HG03135 (cell line): Measurements from ENCODE around the gene SLIT3.

Experiments used
- ATAC-seq: cut with Tn5 transposase; IDR thresholded peaks from one replicate; pipeline ENCODE4 v1.9.1; 2021; ENCODE audit warnings: mild to moderate bottlenecking, moderate library complexity; ENCODE audit not compliant: unreplicated experiment

The SLIT3 gene

GRCh38 chr5:168943091-168943884, 357.7 kb downstream of the SLIT3 start:
- no peak for ATAC-seq

GRCh38 chr5:168941901-168942300, 359.0 kb downstream of the SLIT3 start:
- ATAC-seq = no peak

GRCh38 chr5:168940712-168941111, 360.2 kb downstream of the SLIT3 start:
- no peak for ATAC-seq

GRCh38 chr5:168939887-168940544, 360.9 kb downstream of the SLIT3 start:
- no peak for ATAC-seq

- no peak for ATAC-seq
Observed at GRCh38 chr5:168939156-168939800, 361.7 kb downstream of the SLIT3 start.

GRCh38 chr5:168936511-168936910, 364.4 kb downstream of the SLIT3 start:
- no peak for ATAC-seq

- ATAC-seq = no peak
Observed at GRCh38 chr5:168935183-168935582, 365.8 kb downstream of the SLIT3 start.

GRCh38 chr5:168934169-168934568, 366.8 kb downstream of the SLIT3 start:
- no peak for ATAC-seq

GRCh38 chr5:168932400-168933189, 368.3 kb downstream of the SLIT3 start:
- no peak for ATAC-seq

GRCh38 chr5:168931638-168932345, 369.1 kb downstream of the SLIT3 start:
- ATAC-seq = no peak

- no peak for ATAC-seq
Observed at GRCh38 chr5:168929656-168930055, 371.3 kb downstream of the SLIT3 start.

GRCh38 chr5:168925160-168925559, 375.8 kb downstream of the SLIT3 start:
- no peak for ATAC-seq

- ATAC-seq = no peak
Observed at GRCh38 chr5:168921147-168921866, 379.6 kb downstream of the SLIT3 start.

- no peak for ATAC-seq
Observed at GRCh38 chr5:168920019-168920810, 380.7 kb downstream of the SLIT3 start.

GRCh38 chr5:168917947-168918600, 382.9 kb downstream of the SLIT3 start:
- ATAC-seq = no peak

GRCh38 chr5:168916852-168917251, 384.1 kb downstream of the SLIT3 start:
- ATAC-seq = no peak

GRCh38 chr5:168916266-168916665, 384.7 kb downstream of the SLIT3 start:
- no peak for ATAC-seq

- no peak for ATAC-seq
Observed at GRCh38 chr5:168914491-168914890, 386.4 kb downstream of the SLIT3 start.

- ATAC-seq = no peak
Observed at GRCh38 chr5:168910874-168911273, 390.1 kb downstream of the SLIT3 start.
